ENCODE data around the gene DCANP1. TPM values are rescaled to one million over a fixed set of nuclear protein-coding genes. Genes with fewer than 3 reads are reported as not detected.

Gene DCANP1
- total and polyA plus RNA-seq, 2 of the 13 experiments (the other 11 are each of a cell fraction or from before 2014, with no cell fraction given): not detected

- intact Hi-C loops (cut with micrococcal nuclease; ENCODE audit: unreplicated experiment): no loop called here
- in situ Hi-C loops (cut with HindIII; ENCODE audit: extremely low pct_ligation_motif_present, low pct_unique_long_range_greater_than_20kb): no loop called here
- Histone ChIP-seq H4K20me1 (ENCODE audit: insufficient read depth, low read length) (no peaks in the 10 kb centered on the region), H3K79me2 (ENCODE audit: insufficient read depth, low read length) (no peaks in the 10 kb centered on the region), H3K9me3 (ENCODE audit: low read length) (no peaks in the 10 kb centered on the region), H2AFZ (ENCODE audit: low read length) (no peak overlapping the region), H3K36me3 (replicated peaks in 1 of 2; ENCODE audit: control insufficient read depth in 1 of 2, insufficient read depth in 2 of 2, low read length in 2 of 2) (no peaks in the 10 kb centered on the region), H3K4me2 (ENCODE audit: low read depth, low read length) (no peak overlapping the region), H3K4me1 (ENCODE audit: insufficient read depth, low read length) (peaks cover 45% of the 10 kb centered on the region), H3K4me3 (replicated peaks in 1 of 3; ENCODE audit: insufficient read depth in 1 of 3, low read depth in 2 of 3, low read length in 3 of 3) (no peak overlapping the region), H3K27ac (ENCODE audit: extremely low read length, insufficient read depth, low read length) (no peak overlapping the region), H3K9ac (ENCODE audit: insufficient read depth, low read depth, low read length) (no peak overlapping the region), H3K27me3 (ENCODE audit: control insufficient read depth in 1 of 2, insufficient read depth in 2 of 2, low read length in 2 of 2) (no peaks in the 10 kb centered on the region; a peak in 1 of 5 replicates)
- FAIRE-seq (no peak), ATAC-seq (no peak), DNase-seq (ENCODE audit: low spot score) (no peak)
- ChIA-PET POLR2A (no interaction called here), CTCF (ENCODE audit: low intra/inter-chr PET ratio, low total read pairs) (no interaction called here)
- TF ChIP-seq ZNF770 (CRISPR knock-in tag; IDR thresholded peaks at IDR 0.05) (no peak), ZNF646 (CRISPR knock-in tag; IDR thresholded peaks at IDR 0.05) (no peak), ZMYM4 (CRISPR knock-in tag; IDR thresholded peaks at IDR 0.05) (no peak), GABPA (IDR thresholded peaks at IDR 0.05; ENCODE audit: low read depth, low read length) (no peak), GABPA (CRISPR knock-in tag; IDR thresholded peaks at IDR 0.05; ENCODE audit: low read depth) (no peak), HNF4A (CRISPR knock-in tag; IDR thresholded peaks at IDR 0.05) (no peak), EEA1 (CRISPR knock-in tag; IDR thresholded peaks at IDR 0.05; ENCODE audit: borderline replicate concordance) (no peak), ZNF615 (CRISPR knock-in tag; IDR thresholded peaks at IDR 0.05; ENCODE audit: borderline replicate concordance) (no peak), EP300 (IDR thresholded peaks at IDR 0.05; ENCODE audit: low read depth in 2 of 2, low read length in 2 of 2) (no peak), EP300 (CRISPR knock-in tag; IDR thresholded peaks at IDR 0.05; ENCODE audit: borderline replicate concordance) (no peak), ATF5 (CRISPR knock-in tag; IDR thresholded peaks at IDR 0.05; ENCODE audit: low read depth) (no peak)
- no TSS peak for BruUV-seq (replicated peaks)
- 80% methylated on average over 5 of the region's 5 CpGs for WGBS (ENCODE audit: low lambda C conversion rate)
Measured at GRCh38 chr5:135481387-135481786, 34.2 kb upstream of the DCANP1 start.

Data from HepG2 (cell line).